T-helper 17 cell (primary cell): Measurements from ENCODE around the gene IL20. TPM values are rescaled to one million over a fixed set of nuclear protein-coding genes. Genes with fewer than 3 reads are reported as not detected.

Experiments
- ATAC-seq: fragments of 150-1000 bp; cut with Tn5 transposase; 2 replicates; pipeline ENCODE4 v1.10.0; 2021; ENCODE audit warnings: mild to moderate bottlenecking, moderate library complexity
- DNase-seq, 3 donors: peaks; one replicate each; pipeline versions ENCODE4 v3.0.0 to v3.0.0-alpha.2; 2020 to 2021
- H3K9me3 ChIP-seq: one replicate; pipeline ENCODE4 v1.7.0; 2013; ENCODE audit warnings: low read length, mild to moderate bottlenecking; ENCODE audit not compliant: control insufficient read depth, poor library complexity, severe bottlenecking
- H3K27ac Mint-ChIP-seq: one replicate; pipeline ENCODE4 v1.8.0; 2022; ENCODE audit warnings: mild to moderate bottlenecking, moderate library complexity, mixed read lengths
- H3K27me3 Mint-ChIP-seq: one replicate; pipeline ENCODE4 v1.8.0; 2022; ENCODE audit warnings: mixed read lengths
- H3K36me3 Mint-ChIP-seq: one replicate; pipeline ENCODE4 v1.8.0; 2022; ENCODE audit warnings: low read depth, mixed read lengths
- H3K4me1 Mint-ChIP-seq: one replicate; pipeline ENCODE4 v1.8.0; 2022; ENCODE audit warnings: mild to moderate bottlenecking, mixed read lengths
- H3K4me3 Mint-ChIP-seq: one replicate; pipeline ENCODE4 v1.8.0; 2022; ENCODE audit warnings: mild to moderate bottlenecking, moderate library complexity, mixed read lengths
- total RNA-seq, 4 donors: library from RNA in 2 of 4; stranded (reverse) in 2 of 4; gene quantifications; one replicate each; pipeline ENCODE4 v1.2.3 and lab custom pipeline; 2022 to 2026

Gene IL20
- total RNA-seq, 2 donors from 2014 or later = not detected

DNA sequence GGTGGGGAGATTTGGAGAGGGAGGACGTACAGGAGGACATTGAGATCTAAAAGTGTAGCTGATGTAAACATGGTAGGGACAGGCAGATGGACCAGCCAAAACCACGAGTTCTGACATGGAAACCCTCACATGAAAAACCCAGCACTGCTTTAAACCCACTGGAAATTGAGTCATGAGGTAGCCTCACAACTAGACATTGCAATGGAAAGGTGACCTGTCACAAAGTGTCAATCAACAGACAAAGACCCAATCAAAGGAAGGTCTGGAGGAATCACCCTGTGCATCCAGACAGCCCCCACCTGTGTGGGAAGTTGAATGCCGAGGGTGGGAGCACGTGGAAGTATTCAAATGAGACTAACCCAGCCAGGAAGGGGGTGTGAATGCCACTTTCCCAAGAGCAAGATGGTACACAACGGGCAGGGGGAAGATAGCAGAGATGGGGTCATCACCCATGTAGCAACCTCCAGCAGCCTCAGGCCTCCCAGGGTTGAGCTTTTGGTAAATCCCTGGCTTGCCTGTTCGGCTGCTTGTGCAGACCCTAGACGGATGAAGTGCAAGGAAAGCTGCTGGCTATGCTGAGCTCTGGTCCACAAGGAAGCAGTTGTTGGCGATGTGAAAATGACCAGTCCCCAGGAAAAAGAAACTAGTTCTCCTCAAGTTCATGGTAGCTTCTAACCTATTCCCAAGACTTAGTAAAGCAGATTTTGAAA lies 50.7 kb downstream of the IL20 start:
- peaks cover 80% of the 10 kb centered on the region for H3K4me1 Mint-ChIP-seq
- peaks cover 36% of the 10 kb centered on the region for H3K36me3 Mint-ChIP-seq
- ATAC-seq (no peak), DNase-seq (no peak)
- no peaks in the 10 kb centered on the region for H3K9me3 ChIP-seq
- H3K4me3 Mint-ChIP-seq = no peak overlapping the region
- H3K27me3 Mint-ChIP-seq = no peaks in the 10 kb centered on the region
- no peak overlapping the region for H3K27ac Mint-ChIP-seq

DNA sequence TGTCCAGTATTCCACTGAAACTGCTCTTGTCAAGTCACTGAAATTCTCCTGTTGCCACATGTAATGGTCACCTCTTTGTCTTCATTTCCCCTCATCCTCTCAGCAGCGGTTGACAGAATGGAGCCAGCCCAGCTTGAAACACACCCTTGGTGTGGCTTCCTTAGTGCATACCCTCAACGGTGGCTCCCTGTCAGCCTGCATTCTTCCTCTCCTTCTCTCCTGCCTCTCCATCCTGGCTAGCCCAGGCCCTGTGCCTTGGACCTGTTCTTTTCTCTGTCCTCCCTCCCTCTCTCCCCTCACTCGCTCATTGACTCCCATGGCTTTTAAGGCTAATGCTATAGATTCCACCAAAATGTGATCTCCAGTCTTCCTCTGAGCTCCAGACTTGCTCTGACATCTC lies 52.7 kb downstream of the IL20 start:
- Mint-ChIP-seq H3K36me3 (peaks cover 34% of the 10 kb centered on the region), H3K4me3 (no peak overlapping the region), H3K27me3 (no peaks in the 10 kb centered on the region), H3K4me1 (peaks cover 74% of the 10 kb centered on the region), H3K27ac (no peak overlapping the region)
- H3K9me3 ChIP-seq = no peaks in the 10 kb centered on the region
- DNase-seq = no peak
- ATAC-seq = no peak

Other genes starting within 250 kb of the IL20 start
- gene DYRK3, start 230.1 kb upstream of the IL20 start, total RNA-seq = 1 to 10 TPM; 3.0 to 3.6 TPM
- 100 to 1,000 TPM; 181 to 182 TPM for gene MAPKAPK2, start 180.7 kb upstream of the IL20 start, total RNA-seq
- not detected for gene IL19, start 94.8 kb upstream of the IL20 start, total RNA-seq
- gene IL10, start 93.1 kb upstream of the IL20 start, total RNA-seq = under 1 TPM; 0.20 to 0.76 TPM
- gene IL24, start 31.8 kb downstream of the IL20 start, total RNA-seq = not detected
- 100 to 1,000 TPM; 206 to 249 TPM for gene FCMR, start 56.3 kb downstream of the IL20 start, total RNA-seq
- not detected for gene PIGR, start 80.8 kb downstream of the IL20 start, total RNA-seq
- gene FCAMR, start 104.8 kb downstream of the IL20 start, total RNA-seq = not detected
- gene C1orf116, start 167.1 kb downstream of the IL20 start, total RNA-seq = 1 to 10 TPM in 1 of 2 donors, under 1 TPM in 1; 0.22 to 2.7 TPM
- 10 to 100 TPM in 1 of 2 donors, 1 to 10 TPM in 1; 8.3 to 14.4 TPM for gene YOD1, start 185.6 kb downstream of the IL20 start, total RNA-seq
- 1 to 10 TPM; 1.7 to 2.0 TPM for gene PFKFB2, start 187.7 kb downstream of the IL20 start, total RNA-seq
- gene C4BPB, start 223.2 kb downstream of the IL20 start, total RNA-seq = under 1 TPM in 1 of 2 donors, not detected in 1; 0.27 TPM
- under 1 TPM in 1 of 2 donors, not detected in 1; 0.12 TPM for gene C4BPA, start 238.6 kb downstream of the IL20 start, total RNA-seq